H9 (cell line): ENCODE measurements around the gene IREB2. TPM values are rescaled to one million over a fixed set of nuclear protein-coding genes. Genes with fewer than 3 reads are reported as not detected.

Source experiments
- DNase-seq: peaks from one replicate; pipeline ENCODE4 v3.0.0-alpha.2; 2017
- H2AFZ ChIP-seq: one replicate; pipeline ENCODE4 v1.6.1; 2013; ENCODE audit warnings: mild to moderate bottlenecking, low read length, control low read depth, moderate library complexity
- H2AK5ac ChIP-seq: 2 replicates; pipeline ENCODE4 v1.6.1; 2013; ENCODE audit warnings: low read length, control low read depth, mixed read lengths; ENCODE audit not compliant: insufficient read length
- H2BK120ac ChIP-seq: one replicate; pipeline ENCODE4 v1.6.1; 2013; ENCODE audit warnings: low read depth, mild to moderate bottlenecking, low read length, control low read depth, inconsistent platforms; ENCODE audit not compliant: poor library complexity, severe bottlenecking
- H2BK12ac ChIP-seq: 2 replicates; pipeline ENCODE4 v1.6.1; 2013; ENCODE audit warnings: low read length, control low read depth, mixed read lengths, low read depth; ENCODE audit not compliant: insufficient read length
- H2BK15ac ChIP-seq: 2 replicates; pipeline ENCODE4 v1.6.1; 2013; ENCODE audit warnings: low read depth, low read length, control low read depth
- H2BK20ac ChIP-seq: one replicate; pipeline ENCODE4 v1.6.1; 2013; ENCODE audit warnings: low read depth, mild to moderate bottlenecking, low read length, control low read depth, inconsistent platforms; ENCODE audit not compliant: poor library complexity, severe bottlenecking
- H2BK5ac ChIP-seq: 2 replicates; pipeline ENCODE4 v1.6.1; 2013; ENCODE audit warnings: low read length, control low read depth, mixed read lengths; ENCODE audit not compliant: insufficient read length
- H3K14ac ChIP-seq: 2 replicates; pipeline ENCODE4 v1.6.1; 2013; ENCODE audit warnings: low read length, control low read depth; ENCODE audit not compliant: insufficient read depth
- H3K18ac ChIP-seq: 2 replicates; pipeline ENCODE4 v1.6.1; 2013; ENCODE audit warnings: low read depth, mild to moderate bottlenecking, mixed read lengths, low read length, control low read depth; ENCODE audit not compliant: insufficient read length
- H3K23ac ChIP-seq: 2 replicates; pipeline ENCODE4 v1.6.1; 2013; ENCODE audit warnings: low read length, control low read depth, mixed read lengths, low read depth; ENCODE audit not compliant: insufficient read length
- H3K23me2 ChIP-seq: 2 replicates; pipeline ENCODE4 v1.6.1; 2013; ENCODE audit warnings: low read depth, mild to moderate bottlenecking, mixed read lengths, low read length, control low read depth; ENCODE audit not compliant: insufficient read length, poor library complexity, severe bottlenecking
- H3K27ac ChIP-seq: 2 replicates; pipeline ENCODE4 v1.5.1; 2013; ENCODE audit warnings: low read length, control low read depth, mixed read lengths, low read depth; ENCODE audit not compliant: insufficient read length
- H3K27me3 ChIP-seq: 2 replicates; pipeline ENCODE4 v1.6.1; 2013; ENCODE audit warnings: low read length, control low read depth, inconsistent platforms; ENCODE audit not compliant: insufficient read depth
- H3K4ac ChIP-seq: 2 replicates; pipeline ENCODE4 v1.6.1; 2013; ENCODE audit warnings: low read depth, mild to moderate bottlenecking, control low read depth, inconsistent platforms, low read length, moderate library complexity
- H3K4me1 ChIP-seq: 2 replicates; pipeline ENCODE4 v1.6.1; 2013; ENCODE audit warnings: low read length, control low read depth, inconsistent platforms; ENCODE audit not compliant: insufficient read depth
- H3K4me2 ChIP-seq: 2 replicates; pipeline ENCODE4 v1.6.1; 2013; ENCODE audit warnings: low read length, control low read depth, mixed read lengths; ENCODE audit not compliant: insufficient read length, insufficient read depth
- H3K56ac ChIP-seq: 2 replicates; pipeline ENCODE4 v1.6.1; 2013; ENCODE audit warnings: low read depth, mild to moderate bottlenecking, mixed read lengths, low read length, control low read depth; ENCODE audit not compliant: insufficient read length
- H3K79me1 ChIP-seq: 2 replicates; pipeline ENCODE4 v1.6.1; 2013; ENCODE audit warnings: low read depth, mild to moderate bottlenecking, moderate library complexity, low read length, control low read depth, inconsistent platforms; ENCODE audit not compliant: insufficient read depth, poor library complexity, severe bottlenecking
- H3K79me2 ChIP-seq: 2 replicates; pipeline ENCODE4 v1.6.1; 2013; ENCODE audit warnings: low read length, control low read depth, inconsistent platforms; ENCODE audit not compliant: insufficient read depth
- H3K9ac ChIP-seq: 2 replicates; pipeline ENCODE4 v1.6.1; 2013; ENCODE audit warnings: low read length, control low read depth, mixed read lengths; ENCODE audit not compliant: insufficient read length; ENCODE audit errors: extremely low read depth
- H3K9me3 ChIP-seq: one replicate; pipeline ENCODE4 v1.6.1; 2013; ENCODE audit warnings: low read depth, low read length, inconsistent platforms; ENCODE audit not compliant: control insufficient read depth
- H3T11ph ChIP-seq: one replicate; pipeline ENCODE4 v1.6.1; 2013; ENCODE audit warnings: mild to moderate bottlenecking, low read length, control low read depth, inconsistent platforms
- H4K20me1 ChIP-seq: one replicate; pipeline ENCODE4 v1.6.1; 2013; ENCODE audit not compliant: control insufficient read depth, insufficient read length, insufficient read depth
- H4K5ac ChIP-seq: 2 replicates; pipeline ENCODE4 v1.6.1; 2013; ENCODE audit warnings: low read depth, mild to moderate bottlenecking, mixed read lengths, low read length, control low read depth; ENCODE audit not compliant: insufficient read length
- H4K8ac ChIP-seq: replicated peaks from 2 replicates; pipeline ENCODE4 v1.6.1; 2013; ENCODE audit warnings: low read length, control low read depth, mixed read lengths, low read depth; ENCODE audit not compliant: insufficient read length
- H4K91ac ChIP-seq: 2 replicates; pipeline ENCODE4 v1.6.1; 2013; ENCODE audit warnings: low read depth, mild to moderate bottlenecking, moderate library complexity, mixed read lengths, low read length, control low read depth; ENCODE audit not compliant: insufficient read length
- H3K27ac Mint-ChIP-seq, 3 experiments: 2 replicates in 2 of 3; 3 replicates in 1 of 3; pipeline ENCODE4 v1.8.0; 2020 to 2021; ENCODE audit warnings: mixed read lengths in 3 of 3, mild to moderate bottlenecking in 1 of 3, moderate library complexity in 1 of 3
- H3K27me3 Mint-ChIP-seq: 2 replicates; pipeline ENCODE4 v1.8.0; 2021; ENCODE audit warnings: low read depth, mild to moderate bottlenecking, moderate library complexity, mixed read lengths
- H3K36me3 Mint-ChIP-seq, 3 experiments: 2 replicates in 2 of 3; 3 replicates in 1 of 3; pipeline ENCODE4 v1.8.0; 2020 to 2021; ENCODE audit warnings: low read depth in 3 of 3, mixed read lengths in 3 of 3; ENCODE audit not compliant: insufficient read depth in 1 of 3
- H3K4me1 Mint-ChIP-seq, 2 experiments: 2 replicates each; pipeline ENCODE4 v1.8.0; 2020; ENCODE audit warnings: mixed read lengths in 2 of 2
- H3K4me3 Mint-ChIP-seq, 2 experiments: 2 replicates in 1 of 2; 3 replicates in 1 of 2; pipeline ENCODE4 v1.8.0; 2020 to 2021; ENCODE audit warnings: mild to moderate bottlenecking in 2 of 2, mixed read lengths in 2 of 2, moderate library complexity in 1 of 2
- H3K9me3 Mint-ChIP-seq, 2 experiments: 2 replicates in 1 of 2; 3 replicates in 1 of 2; pipeline ENCODE4 v1.8.0; 2020; ENCODE audit warnings: mild to moderate bottlenecking in 2 of 2, mixed read lengths in 2 of 2, moderate library complexity in 1 of 2
- WGBS: extraction: QIAGEN DNeasy Blood & Tissue Kit; methylation state at CpG from one replicate; pipeline ENCODE4 v1.1.7; 2013; ENCODE audit warnings: missing lambda C conversion rate, low lambda C conversion rate, mixed read lengths; ENCODE audit not compliant: insufficient read length; ENCODE audit errors: extremely low coverage; 5-methylcytosine and 5-hydroxymethylcytosine counted together
- total RNA-seq: library from RNA; stranded (reverse); gene quantifications from 2 replicates; pipeline ENCODE4 v1.2.1, GENCODE V29; 2021
- TF ChIP-seq, protein P1 (sequence below): fragments of 200-600 bp; sonication (generic); conservative IDR thresholded peaks from 3 replicates; pipeline ENCODE4 v1.8.0; 2021; ENCODE audit warnings: antibody characterized with exemption, mild to moderate bottlenecking

The IREB2 gene
- total RNA-seq, 1 experiment from 2014 or later, result 87.6 TPM

DNA sequence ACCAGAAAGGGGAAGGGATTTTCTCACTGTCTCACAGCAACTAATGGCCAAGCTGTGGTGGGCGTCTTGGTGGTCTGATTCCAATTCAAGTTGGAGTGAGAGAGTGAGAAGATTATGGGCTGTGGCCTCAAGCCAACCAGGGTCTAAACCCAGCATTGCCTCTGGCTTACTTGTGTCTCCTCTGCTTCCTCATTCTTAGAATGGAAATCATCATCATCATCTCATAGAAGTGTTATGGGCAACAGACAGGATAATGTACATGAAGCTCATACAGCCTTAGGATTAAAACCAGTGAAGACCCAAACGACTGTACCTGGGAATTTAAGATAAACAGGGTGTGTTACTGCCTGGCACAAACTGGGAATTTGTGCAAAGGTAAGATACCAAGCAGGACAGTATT, 29.1 kb upstream of the IREB2 start:
- H3K79me1 ChIP-seq, result no peaks in the 10 kb centered on the region
- no peaks in the 10 kb centered on the region for H3K36me3 Mint-ChIP-seq
- no peaks in the 10 kb centered on the region for H3K27me3 ChIP-seq
- no peak overlapping the region for H2AFZ ChIP-seq
- no peak overlapping the region for H2BK5ac ChIP-seq
- no peak overlapping the region for H4K8ac ChIP-seq
- peaks cover 3% of the 10 kb centered on the region for H3K27me3 Mint-ChIP-seq
- no peak overlapping the region for H3K4me3 Mint-ChIP-seq
- H3K79me2 ChIP-seq, result no peaks in the 10 kb centered on the region
- no peak overlapping the region for H3K27ac ChIP-seq
- H3K23me2 ChIP-seq, result no peaks in the 10 kb centered on the region
- no peaks in the 10 kb centered on the region for H3K4me1 ChIP-seq
- no peak overlapping the region for H2BK15ac ChIP-seq
- H3K4me2 ChIP-seq, result no peak overlapping the region
- H3K4me1 Mint-ChIP-seq, result peaks cover 0 to 3% of the 10 kb centered on the region in 2 experiments; a peak in 2 of 4 replicates
- H3K9me3 ChIP-seq, result no peaks in the 10 kb centered on the region
- no peaks in the 10 kb centered on the region for H3K9me3 Mint-ChIP-seq
- H2BK20ac ChIP-seq, result no peak overlapping the region
- DNase-seq, result no peak
- no peak overlapping the region for H4K91ac ChIP-seq
- H2BK120ac ChIP-seq, result no peak overlapping the region
- H3K14ac ChIP-seq, result no peak overlapping the region
- H3K18ac ChIP-seq, result no peak overlapping the region
- H4K5ac ChIP-seq, result no peak overlapping the region
- H2AK5ac ChIP-seq, result no peak overlapping the region
- no peak overlapping the region for H3K9ac ChIP-seq
- H2BK12ac ChIP-seq, result no peak overlapping the region
- no peak overlapping the region for H3T11ph ChIP-seq
- whole genome bisulfite sequencing, result no CpG with 5 or more reads among the region's 2 CpGs
- no peaks in the 10 kb centered on the region for H4K20me1 ChIP-seq
- H3K27ac Mint-ChIP-seq, result no peak overlapping the region
- no peak overlapping the region for H3K23ac ChIP-seq
- no peak overlapping the region for H3K56ac ChIP-seq
- no peak overlapping the region for H3K4ac ChIP-seq
- TF ChIP-seq, protein P1, sequence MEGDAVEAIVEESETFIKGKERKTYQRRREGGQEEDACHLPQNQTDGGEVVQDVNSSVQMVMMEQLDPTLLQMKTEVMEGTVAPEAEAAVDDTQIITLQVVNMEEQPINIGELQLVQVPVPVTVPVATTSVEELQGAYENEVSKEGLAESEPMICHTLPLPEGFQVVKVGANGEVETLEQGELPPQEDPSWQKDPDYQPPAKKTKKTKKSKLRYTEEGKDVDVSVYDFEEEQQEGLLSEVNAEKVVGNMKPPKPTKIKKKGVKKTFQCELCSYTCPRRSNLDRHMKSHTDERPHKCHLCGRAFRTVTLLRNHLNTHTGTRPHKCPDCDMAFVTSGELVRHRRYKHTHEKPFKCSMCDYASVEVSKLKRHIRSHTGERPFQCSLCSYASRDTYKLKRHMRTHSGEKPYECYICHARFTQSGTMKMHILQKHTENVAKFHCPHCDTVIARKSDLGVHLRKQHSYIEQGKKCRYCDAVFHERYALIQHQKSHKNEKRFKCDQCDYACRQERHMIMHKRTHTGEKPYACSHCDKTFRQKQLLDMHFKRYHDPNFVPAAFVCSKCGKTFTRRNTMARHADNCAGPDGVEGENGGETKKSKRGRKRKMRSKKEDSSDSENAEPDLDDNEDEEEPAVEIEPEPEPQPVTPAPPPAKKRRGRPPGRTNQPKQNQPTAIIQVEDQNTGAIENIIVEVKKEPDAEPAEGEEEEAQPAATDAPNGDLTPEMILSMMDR, result no peak
